HG02852 (cell line): ENCODE data around the gene MAB21L1.

ENCODE experiments used
- ATAC-seq: cut with Tn5 transposase; IDR thresholded peaks from one replicate; pipeline ENCODE4 v1.9.1; 2021; ENCODE audit warnings: mild to moderate bottlenecking, moderate library complexity; ENCODE audit not compliant: unreplicated experiment

The MAB21L1 gene

DNA sequence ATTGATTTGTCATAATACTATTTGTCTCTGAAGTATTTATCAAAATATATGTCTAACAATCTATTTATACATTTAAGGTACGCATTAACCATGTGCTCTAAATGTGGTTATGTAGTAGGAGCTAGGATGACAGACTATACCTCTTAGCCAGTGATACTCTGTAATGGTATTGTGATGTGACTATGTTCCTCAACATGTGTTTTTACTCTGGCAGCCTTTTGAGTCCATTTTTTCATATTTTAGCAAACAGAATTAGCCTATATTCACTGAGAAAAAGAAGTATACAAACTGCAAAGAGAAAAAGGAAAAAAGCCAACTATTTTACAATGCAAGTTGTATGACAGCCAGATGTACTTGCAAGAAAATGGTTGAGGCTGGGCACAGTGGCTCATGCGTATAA lies 26.7 kb downstream of the MAB21L1 start:
- ATAC-seq = no peak

DNA sequence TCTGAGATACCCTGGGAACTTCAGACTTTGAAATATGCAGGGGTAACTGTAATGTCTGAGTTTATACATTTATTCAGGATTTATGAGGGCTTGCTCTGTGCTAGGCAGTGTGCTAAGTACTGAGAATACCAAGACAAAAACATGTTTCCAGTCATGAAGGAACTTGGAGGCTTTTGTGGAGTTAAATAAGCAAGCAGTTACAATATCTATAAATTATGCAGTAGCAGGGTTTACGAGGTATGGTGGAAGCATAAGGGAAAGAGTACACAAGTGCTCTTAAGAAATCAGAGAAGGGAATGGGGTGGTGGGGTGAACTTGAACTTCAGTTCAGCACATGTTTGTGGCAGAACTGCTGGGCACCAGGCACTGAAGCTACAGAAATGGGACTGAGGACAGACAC lies 28.0 kb downstream of the MAB21L1 start:
- ATAC-seq = no peak
